ENCODE measurements around the gene OR52W1.

DNA sequence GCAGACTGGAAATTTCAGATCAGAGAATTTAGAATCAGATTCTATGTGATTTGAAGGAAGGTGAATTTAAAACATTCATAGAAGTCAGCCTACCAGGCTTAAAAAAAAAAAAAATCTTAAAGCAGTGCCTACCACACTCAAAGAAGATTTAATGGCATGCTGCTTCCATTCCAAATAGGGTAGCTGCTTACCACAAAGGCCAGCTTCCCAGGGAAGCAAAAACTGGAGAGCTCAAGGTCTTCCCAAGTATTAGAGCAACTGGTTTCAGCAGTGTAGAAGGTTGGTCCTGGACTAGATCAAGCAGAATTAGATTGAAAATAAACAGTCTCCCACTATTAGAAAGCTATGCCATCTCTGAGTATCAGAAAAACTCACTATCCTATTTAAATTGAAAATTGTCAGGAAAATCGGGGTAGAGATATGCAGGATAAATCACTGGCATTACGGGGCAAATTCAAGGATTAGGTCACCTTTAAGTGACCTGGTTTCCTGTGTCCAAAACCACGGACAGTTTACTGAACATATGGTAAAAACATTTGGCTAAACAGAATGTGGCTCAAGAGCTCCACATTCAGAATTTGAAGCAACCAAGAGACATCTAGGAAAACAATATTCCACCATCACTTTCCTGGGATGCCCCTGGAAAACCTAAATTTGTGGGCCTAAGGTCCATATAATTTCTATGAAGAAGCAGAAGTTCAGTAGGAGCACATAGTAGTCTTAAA lies 7.6 kb downstream of the OR52W1 start:
- TF ChIP-seq, protein P1, sequence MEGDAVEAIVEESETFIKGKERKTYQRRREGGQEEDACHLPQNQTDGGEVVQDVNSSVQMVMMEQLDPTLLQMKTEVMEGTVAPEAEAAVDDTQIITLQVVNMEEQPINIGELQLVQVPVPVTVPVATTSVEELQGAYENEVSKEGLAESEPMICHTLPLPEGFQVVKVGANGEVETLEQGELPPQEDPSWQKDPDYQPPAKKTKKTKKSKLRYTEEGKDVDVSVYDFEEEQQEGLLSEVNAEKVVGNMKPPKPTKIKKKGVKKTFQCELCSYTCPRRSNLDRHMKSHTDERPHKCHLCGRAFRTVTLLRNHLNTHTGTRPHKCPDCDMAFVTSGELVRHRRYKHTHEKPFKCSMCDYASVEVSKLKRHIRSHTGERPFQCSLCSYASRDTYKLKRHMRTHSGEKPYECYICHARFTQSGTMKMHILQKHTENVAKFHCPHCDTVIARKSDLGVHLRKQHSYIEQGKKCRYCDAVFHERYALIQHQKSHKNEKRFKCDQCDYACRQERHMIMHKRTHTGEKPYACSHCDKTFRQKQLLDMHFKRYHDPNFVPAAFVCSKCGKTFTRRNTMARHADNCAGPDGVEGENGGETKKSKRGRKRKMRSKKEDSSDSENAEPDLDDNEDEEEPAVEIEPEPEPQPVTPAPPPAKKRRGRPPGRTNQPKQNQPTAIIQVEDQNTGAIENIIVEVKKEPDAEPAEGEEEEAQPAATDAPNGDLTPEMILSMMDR (conservative IDR thresholded peaks at IDR 0.05) = no peak
- no peak for TF ChIP-seq ZFX (IDR thresholded peaks at IDR 0.05)
